NCI-H748 (cell line): ENCODE results near the gene CBARP.

ENCODE experiments used
- DNase-seq: peaks from one replicate; lab custom pipeline; 2025; ENCODE audit not compliant: unreplicated experiment; lab: John Stamatoyannopoulos, UW

CBARP gene

GRCh38 chr19:1228161-1228957 is 9.4 kb downstream of the CBARP start:
- DNase-seq, result no peak

- no peak for DNase-seq
Observed at GRCh38 chr19:1227304-1228054, 10.3 kb downstream of the CBARP start.

- no peak for DNase-seq
Observed at GRCh38 chr19:1226522-1227303, 11.1 kb downstream of the CBARP start.

- no peak for DNase-seq
Observed at GRCh38 chr19:1226227-1226518, 11.6 kb downstream of the CBARP start.

GRCh38 chr19:1225440-1226226 is 12.2 kb downstream of the CBARP start:
- no peak for DNase-seq

DNA sequence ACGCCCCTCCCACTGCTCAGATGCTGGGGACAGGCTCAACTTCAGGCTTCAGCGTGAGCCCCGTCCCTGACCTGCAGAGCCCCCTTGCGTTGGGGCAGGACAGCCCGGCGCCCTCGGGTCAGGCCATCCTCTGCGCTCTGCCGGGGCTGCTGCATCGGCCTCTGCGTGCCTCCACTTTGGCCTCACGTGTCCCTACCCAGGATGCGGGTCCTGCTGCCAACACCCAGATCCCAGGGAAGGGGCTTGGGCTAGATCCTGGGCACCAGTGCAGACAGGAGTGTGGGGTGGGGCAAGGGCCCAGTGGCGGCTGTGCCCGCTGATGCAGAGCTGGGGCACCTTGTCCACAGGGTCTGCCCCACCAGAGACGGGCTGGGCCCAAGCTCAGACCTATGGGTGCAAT is 13.0 kb downstream of the CBARP start:
- no peak for DNase-seq

- no peak for DNase-seq
Observed at GRCh38 chr19:1224047-1224825, 13.6 kb downstream of the CBARP start.

GRCh38 chr19:1223018-1223855 is 14.6 kb downstream of the CBARP start:
- no peak for DNase-seq

DNA sequence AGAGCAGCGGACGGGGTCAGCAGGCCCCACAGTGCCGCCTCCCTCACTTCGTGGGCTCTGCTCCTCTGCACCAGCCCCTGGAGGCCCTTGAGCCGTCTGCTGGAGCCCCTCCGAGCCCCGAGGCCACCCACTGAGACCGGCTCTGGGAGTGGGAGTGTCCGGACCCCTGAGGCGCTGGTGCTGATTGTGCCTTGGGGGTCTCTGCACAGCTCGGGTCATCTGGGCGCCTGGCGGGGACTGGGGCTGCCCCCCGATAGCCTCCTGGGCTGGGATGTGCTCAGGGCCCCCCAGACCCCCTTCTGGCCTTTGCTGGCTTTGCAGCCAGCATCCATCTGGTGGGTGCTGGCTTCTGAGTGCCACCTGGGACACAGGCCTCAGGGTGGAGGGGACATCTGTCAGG is 15.4 kb downstream of the CBARP start:
- no peak for DNase-seq

GRCh38 chr19:1221904-1222255 is 15.9 kb downstream of the CBARP start:
- no peak for DNase-seq

GRCh38 chr19:1220976-1221903 is 16.6 kb downstream of the CBARP start:
- no peak for DNase-seq

GRCh38 chr19:1220477-1220930 is 17.3 kb downstream of the CBARP start:
- DNase-seq, result no peak

GRCh38 chr19:1219786-1220476 is 17.9 kb downstream of the CBARP start:
- DNase-seq, result no peak

GRCh38 chr19:1218751-1219567 is 18.8 kb downstream of the CBARP start:
- no peak for DNase-seq

- DNase-seq, result peak; percentile 8
Observed at GRCh38 chr19:1217366-1217765, 20.4 kb downstream of the CBARP start.

GRCh38 chr19:1216756-1217155 is 21.0 kb downstream of the CBARP start:
- DNase-seq, result no peak
